GM12878 (cell line): Measurements from ENCODE around the gene TOX4. TPM values are rescaled to one million over a fixed set of nuclear protein-coding genes. Genes with fewer than 3 reads are reported as not detected.

Experiments used
- ATF7 ChIP-seq: fragments of 450-650 bp; IDR thresholded peaks from 2 replicates; pipeline ENCODE4 v1.6.1; 2016; ENCODE audit warnings: low read depth, mild to moderate bottlenecking
- DPF2 ChIP-seq: fragments of 450-650 bp; IDR thresholded peaks from 2 replicates; pipeline ENCODE4 v1.6.1; 2017; ENCODE audit warnings: mild to moderate bottlenecking
- E2F4 ChIP-seq: IDR thresholded peaks from 2 replicates; pipeline ENCODE4 v1.6.1; 2012; ENCODE audit warnings: low read depth, low read length, improper control_type of control experiment
- E4F1 ChIP-seq: fragments of 450-650 bp; IDR thresholded peaks from 2 replicates; pipeline ENCODE4 v1.6.1; 2018; ENCODE audit warnings: borderline replicate concordance, mild to moderate bottlenecking; ENCODE audit not compliant: partially characterized antibody
- EP300 ChIP-seq, 2 experiments: fragments of 150-350 bp in 1 of 2; IDR thresholded peaks; 2 replicates each; pipeline ENCODE4 v1.6.1; 2011 to 2012; ENCODE audit warnings: low read depth in 2 of 2, low read length in 2 of 2, borderline replicate concordance in 1 of 2, improper control_type of control experiment in 1 of 2, inconsistent platforms in 1 of 2; ENCODE audit not compliant: control insufficient read depth in 1 of 2
- ESRRA ChIP-seq: IDR thresholded peaks from 2 replicates; pipeline ENCODE4 v1.6.1; 2012; ENCODE audit warnings: mild to moderate bottlenecking, low read length, improper control_type of control experiment
- EZH2 ChIP-seq: IDR thresholded peaks from 2 replicates; pipeline ENCODE4 v1.6.1; 2012; ENCODE audit warnings: low read depth, mild to moderate bottlenecking, control low read depth, inconsistent platforms, low read length, borderline replicate concordance; ENCODE audit not compliant: control insufficient read depth
- IKZF1 ChIP-seq: fragments of 450-650 bp; conservative IDR thresholded peaks from 2 replicates; pipeline ENCODE4 v1.6.1; 2017; ENCODE audit warnings: antibody characterized with exemption, mild to moderate bottlenecking
- KLF5 ChIP-seq: fragments of 450-650 bp; IDR thresholded peaks from 2 replicates; pipeline ENCODE4 v1.6.1; 2014; ENCODE audit warnings: mild to moderate bottlenecking; ENCODE audit not compliant: partially characterized antibody
- MTA3 ChIP-seq: IDR thresholded peaks from 2 replicates; pipeline ENCODE4 v1.6.1; 2012; ENCODE audit warnings: low read length, inconsistent platforms, borderline replicate concordance
- MYC ChIP-seq: IDR thresholded peaks from 2 replicates; pipeline ENCODE4 v1.6.1; 2011; ENCODE audit warnings: mild to moderate bottlenecking, low read length, moderate library complexity, inconsistent platforms; ENCODE audit not compliant: insufficient read depth, insufficient replicate concordance, insufficient read length, severe bottlenecking
- RAD21 ChIP-seq: IDR thresholded peaks from 2 replicates; pipeline ENCODE4 v1.6.1; 2011; ENCODE audit warnings: mild to moderate bottlenecking, low read depth, low read length, moderate library complexity; ENCODE audit not compliant: insufficient read depth
- RB1 ChIP-seq: fragments of 450-650 bp; formaldehyde crosslinking; IDR thresholded peaks from 2 replicates; pipeline ENCODE4 v1.6.1; 2017; ENCODE audit warnings: mild to moderate bottlenecking, borderline replicate concordance
- RELB ChIP-seq: fragments of 450-650 bp; IDR thresholded peaks from 2 replicates; pipeline ENCODE4 v1.6.1; 2017; ENCODE audit warnings: low read depth, mild to moderate bottlenecking, moderate library complexity
- SIN3A ChIP-seq: IDR thresholded peaks from 2 replicates; pipeline ENCODE4 v1.6.1; 2012; ENCODE audit warnings: low read depth, low read length, improper control_type of control experiment
- polyA plus RNA-seq, 11 experiments: library from polyadenylated mRNA; depleted of rRNA in 4 of 11; unstranded in 6 of 11; stranded (reverse) in 5 of 11; fragments of >200 nt; fragmentation: Nextera tagmentation in 4 of 11; fragmentation: Illumina TruSeq in 1 of 11; extraction: Ambion mirVana in 4 of 11; extraction: Trizol in 1 of 11; gene quantifications; 1 replicate in 1 of 11; 2 replicates in 10 of 11; pipeline versions ENCODE4 v1.2.1 to v1.2.3, GENCODE V29; 2011 to 2016; ENCODE audit warnings: inconsistent platforms in 2 of 11, missing spikeins in 2 of 11, low read depth in 1 of 11
- total RNA-seq, 4 experiments: library from RNA; depleted of rRNA in 3 of 4; stranded (reverse); fragments of >200 nt in 3 of 4; fragmentation: Illumina TruSeq in 1 of 4; extraction: Trizol in 1 of 4; gene quantifications; 2 replicates each; pipeline versions ENCODE4 v1.2.1 to v1.2.3, GENCODE V29; 2013 to 2021
- TF ChIP-seq, protein P1 (sequence below): fragments of 450-650 bp; IDR thresholded peaks from 2 replicates; pipeline ENCODE4 v1.6.1; 2016; ENCODE audit warnings: mild to moderate bottlenecking
- TF ChIP-seq, protein P2 (sequence below): fragments of 450-650 bp; IDR thresholded peaks from 2 replicates; pipeline ENCODE4 v1.6.1; 2016; ENCODE audit warnings: mild to moderate bottlenecking, moderate library complexity, borderline replicate concordance

Gene TOX4
- total and polyA plus RNA-seq, 10 of the 15 experiments (the other 5 are each of a cell fraction or from before 2014, with no cell fraction given), result 18.4 to 113 (median 55.2) TPM

DNA sequence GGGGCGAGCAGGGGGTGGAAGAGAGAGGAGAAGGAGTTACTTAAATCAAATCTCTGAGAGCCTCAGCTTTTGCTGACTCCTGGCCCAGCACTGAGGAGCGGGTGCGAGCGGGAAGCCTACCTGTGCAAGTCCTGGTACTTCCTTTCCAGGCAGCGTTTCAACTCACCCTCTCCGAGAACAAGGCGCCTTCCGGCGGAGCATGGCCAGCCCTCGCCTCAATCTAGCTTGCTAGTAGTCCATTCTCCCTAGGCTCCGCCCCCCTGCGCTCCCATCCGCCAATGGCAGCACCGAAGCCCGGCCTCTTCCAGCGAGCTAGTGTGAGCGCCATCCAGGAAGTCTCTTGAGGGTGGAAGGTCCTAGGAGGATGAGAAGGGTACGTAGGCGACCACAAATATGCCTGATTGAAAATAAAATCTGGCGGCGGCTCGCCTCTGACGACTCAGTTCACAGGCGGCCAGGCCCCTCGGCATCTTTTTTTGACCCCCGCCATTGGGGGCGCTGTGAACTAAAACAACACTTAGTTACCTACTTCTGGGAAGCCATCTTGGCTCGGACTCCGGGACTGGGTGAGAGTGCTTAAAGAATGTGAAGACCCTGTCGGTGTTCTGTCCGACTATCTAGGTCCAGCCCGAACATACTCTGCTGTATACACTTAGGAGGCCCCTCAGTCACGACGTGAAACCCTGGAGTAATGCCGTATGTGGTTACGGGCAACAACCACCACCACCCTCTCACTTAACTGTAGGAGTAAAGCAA is 20.9 kb upstream of the TOX4 start, which contains the start of gene CHD8 (continued):
- TF ChIP-seq EZH2 (no peak), KLF5 (peak; percentile 19), E2F4 (0 out of 2 replicates have a peak, but pooled peaks have one; percentile 34), RELB (peak; percentile 46; the same call in 1 of the 2 replicates), MTA3 (0 out of 2 replicates have a peak, but pooled peaks have one; percentile 17), EP300 (IDR thresholded peaks at IDR 0.05; ENCODE audit: borderline replicate concordance in 1 of 2, control insufficient read depth in 1 of 2, low read depth in 2 of 2, low read length in 2 of 2) (0 out of 4 replicates have a peak, but pooled peaks of 1 of the 2 experiments have one; percentile 8), IKZF1 (peak; percentile 72), ESRRA (peak; percentile 76; the same call in 1 of the 2 replicates), SIN3A (peak; percentile 84; the same call in 1 of the 2 replicates), RB1 (peak; percentile 30; the same call in 1 of the 2 replicates), MYC (peak; percentile 36), ATF7 (peak; percentile 64), DPF2 (0 out of 2 replicates have a peak, but pooled peaks have one; percentile 10), RAD21 (peak; percentile 45), E4F1 (peak; percentile 73)
- TF ChIP-seq, protein P1, sequence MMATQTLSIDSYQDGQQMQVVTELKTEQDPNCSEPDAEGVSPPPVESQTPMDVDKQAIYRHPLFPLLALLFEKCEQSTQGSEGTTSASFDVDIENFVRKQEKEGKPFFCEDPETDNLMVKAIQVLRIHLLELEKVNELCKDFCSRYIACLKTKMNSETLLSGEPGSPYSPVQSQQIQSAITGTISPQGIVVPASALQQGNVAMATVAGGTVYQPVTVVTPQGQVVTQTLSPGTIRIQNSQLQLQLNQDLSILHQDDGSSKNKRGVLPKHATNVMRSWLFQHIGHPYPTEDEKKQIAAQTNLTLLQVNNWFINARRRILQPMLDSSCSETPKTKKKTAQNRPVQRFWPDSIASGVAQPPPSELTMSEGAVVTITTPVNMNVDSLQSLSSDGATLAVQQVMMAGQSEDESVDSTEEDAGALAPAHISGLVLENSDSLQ, result peak; percentile 75
- TF ChIP-seq, protein P2, sequence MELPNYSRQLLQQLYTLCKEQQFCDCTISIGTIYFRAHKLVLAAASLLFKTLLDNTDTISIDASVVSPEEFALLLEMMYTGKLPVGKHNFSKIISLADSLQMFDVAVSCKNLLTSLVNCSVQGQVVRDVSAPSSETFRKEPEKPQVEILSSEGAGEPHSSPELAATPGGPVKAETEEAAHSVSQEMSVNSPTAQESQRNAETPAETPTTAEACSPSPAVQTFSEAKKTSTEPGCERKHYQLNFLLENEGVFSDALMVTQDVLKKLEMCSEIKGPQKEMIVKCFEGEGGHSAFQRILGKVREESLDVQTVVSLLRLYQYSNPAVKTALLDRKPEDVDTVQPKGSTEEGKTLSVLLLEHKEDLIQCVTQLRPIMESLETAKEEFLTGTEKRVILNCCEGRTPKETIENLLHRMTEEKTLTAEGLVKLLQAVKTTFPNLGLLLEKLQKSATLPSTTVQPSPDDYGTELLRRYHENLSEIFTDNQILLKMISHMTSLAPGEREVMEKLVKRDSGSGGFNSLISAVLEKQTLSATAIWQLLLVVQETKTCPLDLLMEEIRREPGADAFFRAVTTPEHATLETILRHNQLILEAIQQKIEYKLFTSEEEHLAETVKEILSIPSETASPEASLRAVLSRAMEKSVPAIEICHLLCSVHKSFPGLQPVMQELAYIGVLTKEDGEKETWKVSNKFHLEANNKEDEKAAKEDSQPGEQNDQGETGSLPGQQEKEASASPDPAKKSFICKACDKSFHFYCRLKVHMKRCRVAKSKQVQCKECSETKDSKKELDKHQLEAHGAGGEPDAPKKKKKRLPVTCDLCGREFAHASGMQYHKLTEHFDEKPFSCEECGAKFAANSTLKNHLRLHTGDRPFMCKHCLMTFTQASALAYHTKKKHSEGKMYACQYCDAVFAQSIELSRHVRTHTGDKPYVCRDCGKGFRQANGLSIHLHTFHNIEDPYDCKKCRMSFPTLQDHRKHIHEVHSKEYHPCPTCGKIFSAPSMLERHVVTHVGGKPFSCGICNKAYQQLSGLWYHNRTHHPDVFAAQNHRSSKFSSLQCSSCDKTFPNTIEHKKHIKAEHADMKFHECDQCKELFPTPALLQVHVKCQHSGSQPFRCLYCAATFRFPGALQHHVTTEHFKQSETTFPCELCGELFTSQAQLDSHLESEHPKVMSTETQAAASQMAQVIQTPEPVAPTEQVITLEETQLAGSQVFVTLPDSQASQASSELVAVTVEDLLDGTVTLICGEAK, result peak; percentile 86; the same call in 1 of the 2 replicates
